ENCODE measurements around the gene SLAMF8. TPM values are rescaled to one million over a fixed set of nuclear protein-coding genes. Genes with fewer than 3 reads are reported as not detected.

Gene SLAMF8
- total RNA-seq, 6 donors from 2014 or later: 4.1 to 50.3 (median 27.6) TPM

- ATAC-seq (ENCODE audit: low FRiP score in 2 of 2) (no peak), DNase-seq (no peak)
- Histone ChIP-seq H3K4me1 (no peaks in the 10 kb centered on the region), H3K27ac (no peak overlapping the region), H3K9me3 (no peaks in the 10 kb centered on the region), H3K27me3 (no peaks in the 10 kb centered on the region), H3K4me3 (no peak overlapping the region), H3K36me3 (peaks cover 0 to 6% (median 0%) of the 10 kb centered on the region in 4 donors)
- WGBS, 2 donors: 91 to 97% methylated on average over 5 of the region's 5 CpGs
- TF ChIP-seq POLR2AphosphoS5 (IDR thresholded peaks at IDR 0.05): no peak
These were observed 12.6 kb downstream of the SLAMF8 start for GRCh38 chr1:159839116-159839849.

- Histone ChIP-seq H3K36me3 (peaks cover 0 to 6% (median 0%) of the 10 kb centered on the region in 4 donors), H3K27me3 (no peaks in the 10 kb centered on the region), H3K4me3 (no peak overlapping the region), H3K9me3 (no peaks in the 10 kb centered on the region), H3K27ac (no peak overlapping the region), H3K4me1 (no peaks in the 10 kb centered on the region)
- DNase-seq: no peak
- ATAC-seq (ENCODE audit: low FRiP score in 2 of 2): no peak
- WGBS, 2 donors: 80 to 91% methylated on average over 2 of the region's 2 CpGs
- TF ChIP-seq POLR2AphosphoS5 (IDR thresholded peaks at IDR 0.05): no peak
- no peak for TF ChIP-seq POLR2A (IDR thresholded peaks at IDR 0.05)
- TF ChIP-seq, protein P1, sequence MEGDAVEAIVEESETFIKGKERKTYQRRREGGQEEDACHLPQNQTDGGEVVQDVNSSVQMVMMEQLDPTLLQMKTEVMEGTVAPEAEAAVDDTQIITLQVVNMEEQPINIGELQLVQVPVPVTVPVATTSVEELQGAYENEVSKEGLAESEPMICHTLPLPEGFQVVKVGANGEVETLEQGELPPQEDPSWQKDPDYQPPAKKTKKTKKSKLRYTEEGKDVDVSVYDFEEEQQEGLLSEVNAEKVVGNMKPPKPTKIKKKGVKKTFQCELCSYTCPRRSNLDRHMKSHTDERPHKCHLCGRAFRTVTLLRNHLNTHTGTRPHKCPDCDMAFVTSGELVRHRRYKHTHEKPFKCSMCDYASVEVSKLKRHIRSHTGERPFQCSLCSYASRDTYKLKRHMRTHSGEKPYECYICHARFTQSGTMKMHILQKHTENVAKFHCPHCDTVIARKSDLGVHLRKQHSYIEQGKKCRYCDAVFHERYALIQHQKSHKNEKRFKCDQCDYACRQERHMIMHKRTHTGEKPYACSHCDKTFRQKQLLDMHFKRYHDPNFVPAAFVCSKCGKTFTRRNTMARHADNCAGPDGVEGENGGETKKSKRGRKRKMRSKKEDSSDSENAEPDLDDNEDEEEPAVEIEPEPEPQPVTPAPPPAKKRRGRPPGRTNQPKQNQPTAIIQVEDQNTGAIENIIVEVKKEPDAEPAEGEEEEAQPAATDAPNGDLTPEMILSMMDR (IDR thresholded peaks at IDR 0.05): no peak
- no peak for TF ChIP-seq EP300 (IDR thresholded peaks at IDR 0.05)
These were observed 15.1 kb downstream of the SLAMF8 start for GRCh38 chr1:159841749-159842148.

GRCh38 chr1:159843459-159843858 is 16.8 kb downstream of the SLAMF8 start:
- H3K27ac ChIP-seq: no peak overlapping the region
- WGBS, 2 donors: 88 to 92% methylated on average over 3 to 4 of the region's 4 CpGs
- ATAC-seq (ENCODE audit: low FRiP score in 2 of 2): no peak
- H3K4me3 ChIP-seq: no peak overlapping the region
- peaks cover 0 to 6% (median 0%) of the 10 kb centered on the region in 4 donors for H3K36me3 ChIP-seq
- H3K9me3 ChIP-seq: no peaks in the 10 kb centered on the region
- H3K27me3 ChIP-seq: no peaks in the 10 kb centered on the region
- H3K4me1 ChIP-seq: peaks cover 0 to 4% (median 2%) of the 10 kb centered on the region in 4 donors
- TF ChIP-seq EP300 (IDR thresholded peaks at IDR 0.05) (no peak), POLR2A (IDR thresholded peaks at IDR 0.05) (no peak), POLR2AphosphoS5 (IDR thresholded peaks at IDR 0.05) (no peak)
- TF ChIP-seq, protein P1 (IDR thresholded peaks at IDR 0.05): no peak
- DNase-seq: no peak

DNA sequence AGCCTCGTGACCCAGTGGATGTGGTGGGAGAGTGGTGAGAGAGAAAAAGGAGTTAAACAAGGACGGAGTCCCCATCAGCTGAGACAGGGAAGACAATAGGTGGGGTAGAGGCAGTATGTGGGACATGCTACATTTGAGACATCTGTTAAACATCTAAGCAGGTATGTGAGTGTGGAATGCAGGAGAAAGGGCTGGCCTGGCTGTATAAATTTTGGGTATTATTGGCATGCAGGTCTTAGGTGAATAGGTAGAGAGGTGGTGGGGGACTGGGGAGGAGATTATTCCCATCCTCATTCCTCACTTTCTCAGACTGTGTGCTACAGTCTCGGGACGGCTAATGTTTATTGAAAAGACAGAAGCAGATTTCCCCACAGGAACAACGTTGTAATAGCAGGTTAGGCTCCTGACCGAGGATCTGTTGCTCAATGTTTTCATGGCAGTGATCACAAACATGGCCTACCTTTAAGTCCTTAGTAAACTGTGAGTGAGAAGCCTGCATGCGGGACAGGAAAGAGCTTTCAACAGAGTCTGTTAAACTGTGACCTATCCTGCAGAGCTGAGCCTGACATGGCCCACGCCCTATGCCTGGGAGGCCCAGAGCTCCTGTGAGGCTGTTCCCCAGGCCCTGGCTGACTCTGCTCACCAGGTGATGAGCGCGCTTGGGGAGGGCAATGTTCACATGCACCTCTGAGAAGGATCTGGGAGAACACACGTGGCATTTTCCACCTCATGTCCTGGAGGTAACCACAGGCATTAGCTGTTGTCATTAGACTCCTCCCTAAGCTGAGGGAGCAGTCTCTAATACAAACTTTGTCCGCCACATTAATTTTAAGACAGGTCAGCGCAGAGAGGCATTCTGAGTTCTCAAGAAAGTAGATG is 19.3 kb downstream of the SLAMF8 start:
- ATAC-seq (ENCODE audit: low FRiP score in 2 of 2): no peak
- H3K27me3 ChIP-seq: no peaks in the 10 kb centered on the region
- TF ChIP-seq POLR2AphosphoS5 (IDR thresholded peaks at IDR 0.05) (no peak), EP300 (IDR thresholded peaks at IDR 0.05) (no peak), POLR2A (IDR thresholded peaks at IDR 0.05) (no peak)
- TF ChIP-seq, protein P1 (IDR thresholded peaks at IDR 0.05): no peak
- no peak overlapping the region for H3K4me3 ChIP-seq
- H3K9me3 ChIP-seq: no peaks in the 10 kb centered on the region
- H3K4me1 ChIP-seq: peaks cover 0 to 8% (median 2%) of the 10 kb centered on the region in 4 donors
- no peak for DNase-seq
- WGBS, 2 donors: 68 to 73% methylated on average over 10 to 13 of the region's 13 CpGs
- no peaks in the 10 kb centered on the region for H3K36me3 ChIP-seq
- H3K27ac ChIP-seq: no peak overlapping the region

DNA sequence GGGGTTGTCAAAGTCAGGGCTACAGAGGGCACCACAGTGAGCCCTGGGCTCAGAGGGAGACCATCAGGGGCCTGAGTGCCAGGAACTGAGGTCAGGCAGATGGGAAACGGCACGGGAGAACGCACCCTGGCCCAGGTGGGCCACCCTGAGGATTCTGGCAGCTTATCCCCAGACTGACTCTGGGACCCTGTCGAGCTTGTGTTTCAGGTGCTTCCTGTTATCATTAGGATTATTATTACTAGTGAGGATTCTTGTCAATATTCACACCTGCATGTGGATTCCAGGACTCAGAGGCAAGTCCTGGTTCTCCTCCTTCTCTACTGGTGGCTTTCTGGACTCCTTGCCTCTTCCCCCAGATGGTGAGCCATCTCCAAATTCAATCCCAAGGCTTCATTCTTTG is 20.6 kb downstream of the SLAMF8 start:
- H3K4me1 ChIP-seq: peaks cover 0 to 8% (median 2%) of the 10 kb centered on the region in 4 donors
- WGBS, 2 donors: 64 to 75% methylated on average over 4 of the region's 4 CpGs
- H3K27me3 ChIP-seq: no peaks in the 10 kb centered on the region
- H3K9me3 ChIP-seq: no peaks in the 10 kb centered on the region
- H3K27ac ChIP-seq: no peak overlapping the region
- DNase-seq (no peak), ATAC-seq (ENCODE audit: low FRiP score in 2 of 2) (no peak)
- TF ChIP-seq POLR2A (IDR thresholded peaks at IDR 0.05): no peak
- no peak for TF ChIP-seq POLR2AphosphoS5 (IDR thresholded peaks at IDR 0.05)
- TF ChIP-seq EP300 (IDR thresholded peaks at IDR 0.05): no peak
- TF ChIP-seq, protein P1 (IDR thresholded peaks at IDR 0.05): no peak
- H3K36me3 ChIP-seq: no peaks in the 10 kb centered on the region
- H3K4me3 ChIP-seq: no peak overlapping the region

Data from upper lobe of left lung (tissue), 6 donors.